ENCODE data around the gene DNER. TPM values are rescaled to one million over a fixed set of nuclear protein-coding genes. Genes with fewer than 3 reads are reported as not detected.

DNER gene
- total and polyA plus RNA-seq, 10 of the 15 experiments (the other 5 are each of a cell fraction or from before 2014, with no cell fraction given): 0.04 to 0.08 (median 0.07) TPM; not detected in 7

- TF ChIP-seq IRF4 (IDR thresholded peaks at IDR 0.05; ENCODE audit: low read depth, low read length) (no peak), SREBF1 (IDR thresholded peaks at IDR 0.05; ENCODE audit: low read length) (no peak), RAD21 (IDR thresholded peaks at IDR 0.05; ENCODE audit: insufficient read depth, low read depth, low read length) (no peak), PAX5 (IDR thresholded peaks at IDR 0.05; ENCODE audit: borderline replicate concordance, low read depth, low read length) (no peak), SMARCA5 (IDR thresholded peaks at IDR 0.05) (no peak), ZBTB11 (CRISPR knock-in tag; IDR thresholded peaks at IDR 0.05) (no peak), YY1 (IDR thresholded peaks at IDR 0.05; ENCODE audit: low read depth, low read length) (no peak), TBL1XR1 (IDR thresholded peaks at IDR 0.05; ENCODE audit: low read depth, low read length) (no peak)
- TF ChIP-seq, protein P1, sequence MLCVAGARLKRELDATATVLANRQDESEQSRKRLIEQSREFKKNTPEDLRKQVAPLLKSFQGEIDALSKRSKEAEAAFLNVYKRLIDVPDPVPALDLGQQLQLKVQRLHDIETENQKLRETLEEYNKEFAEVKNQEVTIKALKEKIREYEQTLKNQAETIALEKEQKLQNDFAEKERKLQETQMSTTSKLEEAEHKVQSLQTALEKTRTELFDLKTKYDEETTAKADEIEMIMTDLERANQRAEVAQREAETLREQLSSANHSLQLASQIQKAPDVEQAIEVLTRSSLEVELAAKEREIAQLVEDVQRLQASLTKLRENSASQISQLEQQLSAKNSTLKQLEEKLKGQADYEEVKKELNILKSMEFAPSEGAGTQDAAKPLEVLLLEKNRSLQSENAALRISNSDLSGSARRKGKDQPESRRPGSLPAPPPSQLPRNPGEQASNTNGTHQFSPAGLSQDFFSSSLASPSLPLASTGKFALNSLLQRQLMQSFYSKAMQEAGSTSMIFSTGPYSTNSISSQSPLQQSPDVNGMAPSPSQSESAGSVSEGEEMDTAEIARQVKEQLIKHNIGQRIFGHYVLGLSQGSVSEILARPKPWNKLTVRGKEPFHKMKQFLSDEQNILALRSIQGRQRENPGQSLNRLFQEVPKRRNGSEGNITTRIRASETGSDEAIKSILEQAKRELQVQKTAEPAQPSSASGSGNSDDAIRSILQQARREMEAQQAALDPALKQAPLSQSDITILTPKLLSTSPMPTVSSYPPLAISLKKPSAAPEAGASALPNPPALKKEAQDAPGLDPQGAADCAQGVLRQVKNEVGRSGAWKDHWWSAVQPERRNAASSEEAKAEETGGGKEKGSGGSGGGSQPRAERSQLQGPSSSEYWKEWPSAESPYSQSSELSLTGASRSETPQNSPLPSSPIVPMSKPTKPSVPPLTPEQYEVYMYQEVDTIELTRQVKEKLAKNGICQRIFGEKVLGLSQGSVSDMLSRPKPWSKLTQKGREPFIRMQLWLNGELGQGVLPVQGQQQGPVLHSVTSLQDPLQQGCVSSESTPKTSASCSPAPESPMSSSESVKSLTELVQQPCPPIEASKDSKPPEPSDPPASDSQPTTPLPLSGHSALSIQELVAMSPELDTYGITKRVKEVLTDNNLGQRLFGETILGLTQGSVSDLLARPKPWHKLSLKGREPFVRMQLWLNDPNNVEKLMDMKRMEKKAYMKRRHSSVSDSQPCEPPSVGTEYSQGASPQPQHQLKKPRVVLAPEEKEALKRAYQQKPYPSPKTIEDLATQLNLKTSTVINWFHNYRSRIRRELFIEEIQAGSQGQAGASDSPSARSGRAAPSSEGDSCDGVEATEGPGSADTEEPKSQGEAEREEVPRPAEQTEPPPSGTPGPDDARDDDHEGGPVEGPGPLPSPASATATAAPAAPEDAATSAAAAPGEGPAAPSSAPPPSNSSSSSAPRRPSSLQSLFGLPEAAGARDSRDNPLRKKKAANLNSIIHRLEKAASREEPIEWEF (IDR thresholded peaks at IDR 0.05; ENCODE audit: insufficient replicate concordance, low read depth, low read length): no peak
Measured at GRCh38 chr2:229675569-229675968, 38.8 kb downstream of the DNER start (continued).
